Activated gamma-delta T cell treated with anti-CD3 and anti-CD28 coated beads, Interleukin-2, amount 50 U/mL, for 16 hours (primary cell): Measurements from ENCODE around the gene DCTN2.

Experiments
- DNase-seq: peaks from one replicate; pipeline ENCODE4 v3.0.0-alpha.2; 2020; ENCODE audit warnings: low read depth

Gene DCTN2

DNA sequence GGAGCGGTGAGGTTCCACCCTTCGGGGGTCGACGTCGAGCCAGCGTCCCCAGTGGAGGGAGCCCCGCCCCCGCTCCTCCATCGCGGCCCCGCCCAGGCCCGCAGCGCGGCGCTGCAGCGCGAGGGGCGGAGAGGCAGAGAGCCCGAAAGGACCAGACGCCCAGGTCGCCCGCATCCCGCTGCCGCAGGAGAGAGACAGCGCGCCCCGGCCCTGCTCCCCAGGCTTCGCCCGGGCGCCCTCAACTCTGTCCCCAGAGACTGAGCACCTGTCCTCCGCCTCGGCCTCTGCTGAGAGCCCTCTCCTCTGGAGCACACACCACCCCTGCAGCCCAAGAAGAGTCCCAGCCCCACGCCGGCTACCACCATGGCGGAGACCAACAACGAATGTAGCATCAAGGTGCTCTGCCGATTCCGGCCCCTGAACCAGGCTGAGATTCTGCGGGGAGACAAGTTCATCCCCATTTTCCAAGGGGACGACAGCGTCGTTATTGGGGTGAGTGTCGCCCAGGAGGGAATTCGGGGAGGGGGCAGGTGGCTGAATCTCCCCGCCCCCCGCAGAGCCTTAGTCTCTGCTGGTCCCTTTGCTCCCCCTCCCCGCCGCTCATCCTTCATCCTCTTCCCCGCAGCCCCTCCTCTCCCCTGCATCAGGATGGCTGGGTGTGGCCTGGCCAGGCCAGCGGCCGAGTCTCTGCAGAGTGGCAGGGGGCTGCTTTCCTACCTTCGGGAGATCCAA, 3.1 kb upstream of the DCTN2 start, which contains the start of gene KIF5A:
Gene KIF5A (plus strand): TSS at position 136 of the 732 bp plus-strand sequence. CDS start 228 bp downstream, at position 364.
- peak; percentile 34 for DNase-seq

DNA sequence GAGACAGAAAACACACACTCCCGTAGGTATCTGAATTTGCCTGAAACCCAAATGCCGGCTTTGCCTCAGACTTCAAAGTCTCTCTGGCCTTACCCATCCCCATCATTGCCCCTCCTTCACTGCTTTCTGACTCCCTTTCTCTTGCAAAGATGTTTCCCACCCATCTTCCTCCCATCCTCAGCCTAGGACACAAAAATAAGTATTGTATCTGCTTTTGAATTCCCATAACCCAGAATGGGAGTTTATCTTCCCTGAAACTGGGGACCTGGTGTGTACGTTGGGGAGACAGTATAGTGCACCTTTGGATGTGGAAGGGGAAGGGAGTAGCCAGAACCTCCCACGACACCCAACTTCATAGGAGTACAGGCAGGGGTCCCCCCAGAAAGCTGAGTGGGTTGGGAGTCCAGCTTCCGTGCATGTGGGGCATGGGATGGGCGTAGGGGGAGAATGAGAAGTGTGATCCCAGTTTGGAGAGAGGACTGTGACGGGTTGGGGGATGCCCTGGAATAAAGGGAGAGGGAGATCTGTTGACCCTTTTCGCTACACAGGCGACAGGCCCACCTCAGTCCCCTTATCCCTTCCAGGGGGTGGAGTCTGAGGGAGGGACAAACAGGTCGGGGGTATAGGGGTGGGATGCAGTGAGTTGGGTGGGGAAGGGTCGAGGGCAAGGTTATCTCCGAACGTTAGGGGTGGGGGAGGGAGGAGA, 2.4 kb upstream of the DCTN2 start:
- no peak for DNase-seq

DNA sequence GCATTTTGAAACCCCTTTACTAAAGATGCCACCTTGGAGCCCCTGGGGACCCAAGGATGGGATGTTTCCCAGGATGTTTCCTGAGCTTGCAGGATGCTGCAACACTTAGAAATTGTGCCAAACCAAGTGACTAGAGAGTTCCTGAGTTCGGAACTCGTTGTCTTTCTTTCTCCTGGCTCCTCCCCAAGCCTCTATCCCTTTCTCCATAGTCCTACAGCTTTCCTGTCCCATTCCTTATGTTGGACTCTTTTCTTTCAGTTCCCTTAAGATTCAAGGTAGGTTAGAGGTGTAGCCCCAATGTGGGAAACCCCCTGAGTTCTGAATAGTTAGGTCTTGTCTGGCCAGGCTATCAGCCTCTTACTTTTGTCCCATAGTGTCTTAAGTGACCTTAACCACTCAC, 1.5 kb upstream of the DCTN2 start:
- DNase-seq, result no peak

DNA sequence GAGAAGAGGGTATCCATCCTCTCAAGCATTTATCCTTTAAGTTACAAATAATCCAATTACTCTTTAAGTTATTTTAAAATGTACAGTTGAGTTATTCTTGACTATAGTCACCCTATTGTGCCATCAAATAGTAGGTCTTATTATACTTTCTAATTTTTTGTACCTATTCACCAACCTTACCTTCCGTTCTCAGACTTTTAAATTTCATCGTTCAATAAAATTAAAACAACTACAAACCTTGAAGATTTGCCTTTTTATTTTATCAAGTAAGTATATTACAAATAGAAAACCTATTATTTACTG, 972 bp upstream of the DCTN2 start:
- no peak for DNase-seq

DNA sequence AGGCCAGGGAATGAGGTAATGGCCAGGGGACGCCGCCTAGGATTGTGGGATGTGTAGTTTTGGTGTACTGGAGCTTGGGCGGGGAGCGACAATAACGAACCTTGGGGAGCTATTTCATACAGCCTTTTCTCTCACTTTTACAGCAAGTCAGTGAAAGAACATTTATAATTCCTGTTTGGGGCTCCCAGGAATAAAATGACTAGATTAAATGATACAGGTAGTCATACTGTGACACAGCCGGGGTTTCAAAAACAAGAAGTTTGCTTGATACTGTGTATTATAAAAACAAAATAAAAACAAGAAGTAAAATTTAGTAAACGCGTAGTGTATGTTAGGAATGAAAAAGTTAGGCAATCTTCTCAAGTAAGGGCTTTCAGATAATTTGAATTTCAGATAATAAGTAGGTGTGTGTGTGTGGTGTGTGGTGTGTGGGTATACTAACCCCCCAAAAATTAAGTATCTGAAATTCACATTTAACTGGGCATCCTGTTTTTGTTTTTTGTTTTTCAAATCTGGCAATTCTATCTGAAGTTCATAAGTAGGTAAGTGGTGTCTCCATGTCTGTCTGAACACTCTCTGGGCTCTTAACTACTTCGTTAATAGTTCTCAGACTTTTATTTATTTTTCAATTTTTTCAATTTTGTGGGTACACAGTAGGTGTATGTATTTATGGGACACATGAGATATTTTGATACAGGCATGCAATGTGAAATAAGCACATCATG, 458 bp upstream of the DCTN2 start:
- no peak for DNase-seq

DNA sequence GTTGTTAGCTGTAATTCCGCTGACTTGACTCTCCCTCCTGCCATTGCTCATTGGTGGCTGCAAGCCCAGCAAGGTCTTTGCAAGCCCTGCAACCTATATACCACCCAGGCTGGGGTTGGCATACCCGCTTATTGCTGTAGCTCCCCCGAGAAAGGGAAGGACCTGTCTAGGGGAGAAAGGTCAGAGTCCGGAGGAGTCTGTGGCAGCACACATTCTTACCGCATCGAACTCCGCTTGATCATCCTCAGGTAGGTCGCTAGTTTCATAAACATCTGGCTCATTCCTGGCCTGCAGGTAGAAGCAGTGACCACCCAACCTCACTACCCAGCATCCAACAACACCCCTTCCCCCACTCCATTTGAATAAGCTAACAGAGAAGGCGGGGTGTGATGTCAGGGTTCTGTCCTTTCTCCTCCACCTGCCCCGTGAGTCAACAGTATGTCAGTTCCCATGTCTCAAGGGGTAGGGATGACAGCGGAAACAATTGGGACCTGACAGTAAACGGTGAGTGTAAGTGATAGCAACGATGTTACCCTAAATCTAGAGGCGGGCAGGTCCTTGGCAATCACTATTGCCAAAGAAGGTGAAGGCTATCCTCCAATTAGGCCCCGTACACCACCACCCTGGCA, 1.1 kb downstream of the DCTN2 start:
- DNase-seq, result no peak

DNA sequence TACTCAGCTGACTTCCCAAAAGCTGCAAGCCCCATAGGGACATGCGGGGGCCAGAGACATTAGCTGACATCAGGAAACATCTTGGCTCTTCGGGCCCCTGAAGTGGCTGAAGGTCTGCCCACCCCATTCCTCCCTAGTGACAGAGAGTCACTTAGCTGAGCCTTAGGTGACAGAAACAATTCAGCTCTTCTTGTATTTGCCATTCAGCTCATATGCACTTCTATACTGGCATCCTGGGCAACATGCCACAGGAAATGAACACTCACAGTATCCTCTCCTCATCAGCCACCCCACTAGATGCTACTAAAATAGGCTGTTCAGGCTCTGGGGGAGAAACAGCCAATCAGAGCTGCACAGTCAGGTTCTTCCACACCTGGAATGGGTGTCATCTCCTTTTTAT, 3.4 kb downstream of the DCTN2 start:
- DNase-seq, result no peak

DNA sequence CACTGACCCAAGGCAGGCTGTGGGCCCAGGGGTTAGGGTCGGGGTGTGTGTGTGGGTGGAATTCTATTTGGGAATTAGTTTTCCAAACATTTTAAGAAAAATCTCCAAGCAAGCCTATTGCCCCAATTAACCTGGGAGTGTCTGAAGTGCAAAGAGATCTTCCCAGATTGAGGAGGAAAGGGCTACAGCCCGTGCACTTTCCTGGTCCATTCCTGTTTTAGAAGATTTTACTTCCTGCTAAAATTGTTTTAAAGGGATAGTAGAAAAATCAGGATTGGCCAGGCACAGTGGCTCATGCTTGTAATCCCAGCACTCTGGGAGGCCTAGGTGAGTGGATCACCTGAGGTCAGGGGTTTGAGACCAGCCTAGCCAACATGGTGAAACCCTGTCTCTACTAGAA, 5.3 kb downstream of the DCTN2 start:
- no peak for DNase-seq

DNA sequence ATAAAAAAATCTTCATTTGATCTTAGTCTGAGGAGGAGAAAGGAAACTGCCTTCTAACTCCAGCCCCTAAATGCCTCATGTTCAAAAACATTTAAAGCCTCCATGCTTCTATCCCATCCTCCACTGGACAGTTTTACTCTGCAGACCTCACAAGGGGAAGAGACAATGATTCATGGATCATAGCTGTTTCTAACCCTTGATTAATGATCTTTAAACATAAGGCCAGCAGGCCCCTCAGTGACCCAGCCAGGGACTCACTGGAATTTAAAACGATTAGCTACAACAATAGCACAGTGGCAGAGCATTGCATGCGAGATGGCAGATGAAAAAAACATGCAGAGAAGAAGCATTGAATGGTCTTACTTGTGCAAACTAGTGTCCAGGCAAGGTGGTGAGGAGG, 6.0 kb downstream of the DCTN2 start:
- DNase-seq, result no peak

DNA sequence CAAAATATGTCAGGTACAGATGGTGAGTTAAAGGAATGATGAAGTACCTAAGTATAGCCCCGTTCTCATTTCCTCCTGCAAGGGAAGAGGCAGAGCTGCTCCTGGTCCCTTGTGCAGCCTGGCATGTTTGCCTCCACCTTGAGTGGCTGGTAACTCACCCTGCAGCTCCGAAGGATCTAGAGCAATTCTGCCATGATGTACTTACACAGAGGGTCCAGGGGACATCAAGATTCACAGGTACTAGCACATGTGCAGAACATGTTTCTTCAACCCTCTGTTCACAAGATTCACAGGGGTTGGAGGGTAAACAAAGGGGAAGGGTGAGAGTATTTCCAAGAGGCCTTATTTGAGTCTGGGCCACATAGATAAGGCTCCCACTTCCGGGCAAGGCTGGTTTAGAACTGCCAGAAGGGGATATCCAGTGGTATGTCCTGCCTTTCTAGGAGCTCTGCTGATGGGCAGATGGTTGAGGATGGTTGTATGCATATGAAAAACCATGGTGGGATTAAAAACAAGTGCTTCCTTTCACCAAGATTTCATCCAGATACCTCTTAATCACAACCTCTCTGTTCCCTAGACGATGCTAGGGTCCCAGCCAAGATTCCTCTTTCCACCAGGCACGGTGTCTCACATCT, 7.7 kb downstream of the DCTN2 start:
- DNase-seq, result no peak

DNA sequence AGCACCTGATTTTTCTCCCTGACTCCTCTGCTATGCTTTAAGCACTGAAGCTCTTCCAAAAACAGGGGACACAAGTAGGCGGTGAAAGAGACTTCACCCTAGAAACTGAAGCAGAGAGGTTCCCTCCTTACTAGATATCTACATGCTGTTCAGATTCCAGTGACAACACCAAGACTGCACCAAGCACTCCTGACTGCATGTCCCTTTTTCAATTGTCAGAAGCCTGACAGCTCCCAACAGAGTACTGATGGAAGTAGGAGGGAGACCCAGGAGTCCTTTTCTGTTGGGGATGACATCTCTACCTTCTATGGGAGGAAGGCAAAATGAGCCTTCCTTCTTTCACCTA, 10.4 kb downstream of the DCTN2 start:
- no peak for DNase-seq

DNA sequence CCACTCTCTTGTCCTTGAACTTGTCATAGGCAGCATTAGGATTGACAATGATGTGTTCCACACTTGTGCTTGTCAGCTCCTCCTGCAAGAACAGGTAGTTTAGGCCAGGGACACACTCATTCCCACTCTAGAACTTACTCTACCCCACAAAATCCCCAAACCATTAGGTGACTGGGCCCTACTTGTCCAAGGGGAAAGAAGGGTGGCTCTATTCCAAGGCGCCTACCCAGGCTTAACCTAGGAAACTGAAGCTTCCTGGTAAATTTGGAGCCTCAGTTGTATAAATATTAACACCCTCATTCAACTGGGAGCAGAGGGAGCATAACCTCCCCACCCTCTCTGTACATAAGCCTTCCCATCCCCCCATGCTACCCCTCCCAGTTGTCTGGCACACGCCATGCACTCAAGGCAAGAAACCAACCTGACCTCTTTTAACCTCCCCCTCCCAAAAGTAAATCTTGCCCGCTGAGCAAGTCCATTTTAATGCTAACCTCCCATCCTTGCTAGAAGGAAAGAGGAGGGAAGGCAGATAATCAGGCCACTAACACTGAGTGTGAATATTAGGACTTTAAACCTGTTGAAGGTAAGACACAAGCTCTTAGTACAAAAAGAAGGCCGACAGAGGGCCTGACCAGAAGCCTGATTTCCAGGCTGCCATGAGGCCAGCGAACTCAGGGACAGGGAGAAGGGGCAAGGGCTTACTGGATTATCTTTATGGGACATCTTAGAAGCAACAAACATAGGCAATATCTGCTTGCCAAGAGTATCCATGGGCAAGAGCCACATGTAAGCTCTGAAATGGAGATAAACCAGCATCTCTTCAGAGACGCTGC, 11.0 kb downstream of the DCTN2 start:
- DNase-seq, result no peak

DNA sequence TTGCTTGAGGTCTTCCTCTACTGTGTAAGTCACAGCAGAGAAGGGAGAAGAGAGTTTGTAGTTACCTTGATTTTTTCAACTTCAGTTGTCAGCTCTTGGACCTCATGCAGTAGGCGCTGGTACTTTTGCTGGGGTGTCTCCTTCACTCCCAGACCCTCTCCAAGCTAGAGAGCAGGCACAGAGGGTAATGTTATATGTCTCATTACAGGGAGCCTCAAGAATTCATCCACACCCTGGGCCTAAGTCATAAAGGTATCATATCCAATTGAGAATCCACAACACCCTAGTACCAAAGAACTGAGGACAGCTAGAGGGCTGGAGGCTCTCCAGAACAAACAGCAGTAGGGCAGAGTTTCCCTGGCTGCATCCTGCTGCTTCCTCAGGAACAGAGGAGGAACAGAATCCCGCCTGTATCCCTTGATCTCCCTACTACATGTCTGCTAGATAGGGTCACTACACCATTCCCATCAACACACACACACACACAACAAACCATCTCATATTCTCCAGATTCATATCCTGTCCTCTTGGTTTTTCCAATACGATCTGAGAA, 11.9 kb downstream of the DCTN2 start:
- no peak for DNase-seq

DNA sequence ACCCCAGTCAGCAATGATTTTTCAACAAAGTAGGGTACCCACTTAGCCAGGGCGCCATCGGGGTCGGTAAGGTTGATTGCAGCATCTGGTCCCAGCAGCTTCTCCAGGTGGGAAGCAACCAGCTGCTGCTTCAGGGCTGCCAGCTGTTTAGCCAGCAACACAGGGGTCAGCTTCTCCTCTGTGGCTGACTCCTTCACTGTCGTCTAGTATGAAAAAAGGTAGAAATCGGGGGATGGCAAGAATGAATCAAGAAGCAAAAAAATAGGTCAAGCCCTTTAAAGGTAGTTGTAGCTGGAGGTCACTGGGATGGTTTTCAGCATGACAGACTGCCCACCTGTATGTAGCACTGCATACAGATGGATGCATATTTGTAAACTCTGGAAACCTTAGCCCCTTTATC, 12.7 kb downstream of the DCTN2 start:
- no peak for DNase-seq

DNA sequence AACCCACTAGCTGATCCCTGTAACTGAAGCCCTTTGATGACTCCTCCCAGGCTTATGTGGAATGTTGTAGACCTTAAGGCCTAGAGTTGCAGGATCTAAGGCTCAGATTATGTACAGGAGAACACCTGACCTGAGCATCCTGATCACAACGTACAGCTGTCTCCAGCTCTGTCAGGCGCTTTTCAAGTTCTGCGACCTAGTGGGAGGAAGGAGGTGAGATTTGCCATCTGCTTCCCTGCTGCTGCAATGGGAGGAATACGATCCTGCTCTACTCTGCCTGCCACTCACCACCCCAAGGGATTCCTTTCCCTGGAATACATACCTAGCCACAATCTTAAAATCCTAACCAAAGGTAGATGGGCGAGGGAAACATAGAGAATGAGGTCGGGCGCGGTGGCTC, 13.9 kb downstream of the DCTN2 start:
- DNase-seq, result no peak

DNA sequence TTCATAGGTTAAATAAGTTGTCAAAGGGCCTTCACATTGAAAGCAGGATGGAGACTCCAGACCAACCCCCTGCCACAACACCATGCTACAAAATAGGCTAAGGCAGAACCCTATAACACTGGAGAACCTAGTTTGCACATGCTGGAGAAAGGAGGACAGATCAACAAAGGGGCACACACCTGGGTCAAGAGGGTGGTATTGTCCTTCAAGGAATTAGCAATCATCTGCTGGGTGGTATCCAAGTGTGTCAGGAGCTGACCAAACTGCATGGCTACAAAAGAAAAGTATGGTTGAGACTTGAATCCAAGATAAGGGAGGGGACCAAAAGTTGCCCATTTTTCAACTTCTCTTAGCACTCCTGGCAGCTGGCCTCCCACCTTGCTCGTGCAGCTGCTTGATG, 15.2 kb downstream of the DCTN2 start:
- DNase-seq, result no peak

DNA sequence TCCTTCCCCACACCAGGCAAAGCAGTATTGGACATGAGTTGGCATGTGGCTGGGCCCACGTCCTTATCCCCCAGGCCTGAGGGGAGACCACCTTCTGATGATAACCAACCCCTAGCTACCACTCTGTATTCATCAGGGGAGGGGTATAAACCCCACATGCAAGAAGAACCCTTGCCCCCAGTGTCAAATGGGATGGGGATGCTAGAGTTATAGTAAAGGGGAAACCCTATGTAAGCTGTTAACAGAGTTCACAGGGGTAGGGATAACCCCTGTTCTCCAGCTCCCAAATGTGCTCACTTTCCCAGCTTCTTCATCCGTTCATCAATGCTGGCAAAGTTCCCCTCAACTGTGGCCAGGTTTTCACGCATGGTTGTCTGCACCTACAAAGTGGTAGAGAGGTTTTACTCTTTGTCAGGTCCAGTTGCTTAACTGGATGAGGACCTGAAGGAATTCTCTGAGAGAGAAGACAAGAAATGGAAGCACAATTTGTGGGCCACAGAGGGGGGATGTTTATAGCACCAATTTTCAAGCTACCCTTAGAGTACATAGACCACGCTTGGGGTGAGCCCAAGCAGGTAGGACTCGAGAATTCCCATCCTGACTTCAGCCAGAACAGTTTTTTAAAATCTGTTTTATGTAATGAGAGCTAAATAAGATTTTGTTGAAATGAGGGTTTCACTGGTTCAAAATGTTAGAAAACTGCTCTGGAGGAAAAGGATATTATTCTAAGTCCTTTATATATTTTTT, 16.4 kb downstream of the DCTN2 start:
- DNase-seq, result no peak

DNA sequence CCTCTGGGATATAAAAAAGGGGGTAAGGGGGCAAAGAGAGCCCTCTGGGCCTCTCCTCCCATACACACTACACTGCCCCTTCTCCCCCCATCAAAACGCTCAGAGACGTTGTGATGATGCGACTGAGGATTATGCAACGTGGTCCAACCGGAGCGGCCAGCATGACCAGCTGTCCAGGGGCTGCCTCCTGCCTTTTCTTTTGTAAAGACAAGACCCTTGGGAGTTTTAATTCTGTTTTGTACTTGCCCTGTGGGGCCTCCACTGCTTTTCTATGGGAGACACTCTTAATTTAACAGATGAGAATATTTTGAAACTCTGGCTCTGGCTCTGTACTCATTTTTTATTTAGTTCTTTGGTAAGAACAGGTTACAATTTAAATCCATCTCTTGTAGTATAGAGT, 17.2 kb downstream of the DCTN2 start:
- no peak for DNase-seq

DNA sequence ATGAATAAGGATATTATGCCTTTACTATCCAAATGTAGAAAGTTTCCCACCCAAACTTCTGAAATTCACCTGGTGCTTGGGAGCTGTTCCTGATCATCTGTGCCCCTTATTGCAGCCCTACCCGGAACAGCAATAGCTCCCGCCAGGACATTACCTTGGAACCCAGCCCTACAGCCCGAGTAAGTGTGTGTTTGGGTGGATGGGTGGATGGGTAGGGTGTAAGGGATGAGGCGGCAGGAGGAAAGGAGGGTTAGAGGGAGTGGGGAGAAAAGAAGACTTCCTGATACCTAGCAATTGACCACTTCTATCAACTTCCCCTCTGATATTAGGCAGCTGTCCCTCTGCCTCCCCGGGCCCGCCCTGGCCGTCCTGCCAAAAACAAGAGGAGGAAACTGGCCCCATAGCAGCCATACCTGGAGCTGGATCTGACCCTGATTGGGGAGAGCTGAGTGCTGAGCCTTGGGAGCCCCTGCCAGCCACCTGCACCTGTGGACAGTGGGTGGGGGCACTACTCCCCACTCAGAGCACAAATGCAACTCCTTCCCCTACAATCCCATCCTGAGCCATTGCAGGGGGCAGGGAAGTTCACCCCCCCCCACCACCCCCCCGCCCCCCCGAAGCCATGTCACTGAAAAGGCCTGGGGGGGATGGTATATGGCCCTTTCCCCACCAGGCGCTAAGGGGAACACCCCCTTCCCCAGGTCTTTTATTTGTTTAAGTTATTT, 18.0 kb downstream of the DCTN2 start:
- DNase-seq, result no peak

DNA sequence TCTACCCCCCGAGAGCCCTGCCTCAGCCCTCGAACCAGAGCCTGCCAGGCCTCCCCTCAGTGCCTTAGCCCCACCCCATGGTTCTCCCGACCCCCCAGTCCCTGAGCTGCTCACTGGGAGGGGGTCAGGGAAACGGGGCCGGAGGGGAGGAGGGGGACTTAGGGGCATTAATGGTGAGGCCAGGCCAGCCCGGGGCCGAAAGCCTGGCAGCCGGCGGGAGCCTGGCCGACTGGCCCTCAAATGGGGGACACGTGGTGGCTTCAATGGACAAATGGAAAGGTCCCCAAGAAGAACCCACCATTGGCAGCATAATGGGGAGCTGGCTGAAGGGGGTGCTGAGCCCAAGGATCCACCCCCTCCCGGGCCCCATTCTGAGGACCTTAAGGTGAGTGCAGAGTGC, 18.8 kb downstream of the DCTN2 start:
- DNase-seq, result no peak
